Stromal cell of bone marrow (primary cell): ENCODE measurements around the gene TMEM131.
A peak's percentile ranks its signal among the peaks of the same experiment; 100 is the strongest.
"Not testable (repeated sequence)": the region's sequence is repeated elsewhere in the genome, so short reads cannot be mapped to it uniquely, and the experiment has no call there.

ENCODE experiments used
- DNase-seq: peaks from one replicate; pipeline ENCODE4 v3.0.0-alpha.2; 2012; ENCODE audit warnings: low read depth

Gene TMEM131

DNA sequence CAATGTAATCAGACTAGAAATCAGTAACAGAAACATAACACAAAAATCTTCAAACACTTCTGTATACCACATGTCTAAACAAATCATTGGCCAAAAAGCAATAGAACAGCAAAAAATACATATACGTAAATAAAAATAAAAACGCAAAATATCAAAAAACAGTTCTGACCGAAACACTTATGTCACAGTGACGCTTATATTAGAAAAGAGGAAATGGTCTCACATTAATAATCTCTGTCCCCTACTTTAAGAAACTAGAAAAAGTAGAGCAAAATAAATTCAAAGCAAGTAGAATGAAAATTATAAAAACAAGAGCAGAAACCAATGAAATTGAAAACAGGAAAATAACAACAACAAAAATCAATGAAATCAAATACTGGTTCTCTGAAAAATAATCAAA, 41.9 kb downstream of the TMEM131 start:
- no peak for DNase-seq

DNA sequence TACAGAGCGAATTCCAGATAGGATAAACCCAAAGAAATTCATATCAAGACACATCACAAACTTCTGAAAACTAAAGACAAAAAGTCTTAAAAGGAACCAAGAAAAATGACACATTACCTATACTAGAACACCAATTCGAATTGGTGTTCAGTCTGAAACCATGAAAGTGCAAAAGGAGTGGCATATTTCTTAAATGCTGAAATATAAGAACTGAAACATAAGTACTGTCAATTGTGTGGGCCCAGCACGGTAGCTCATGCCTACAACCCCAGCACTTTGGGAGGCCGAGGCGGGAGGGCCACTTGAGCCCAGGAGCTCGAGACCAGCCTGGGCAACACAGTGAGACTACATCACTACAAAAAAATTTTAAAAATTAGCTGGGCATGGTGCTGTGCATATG, 43.4 kb downstream of the TMEM131 start:
- no peak for DNase-seq

DNA sequence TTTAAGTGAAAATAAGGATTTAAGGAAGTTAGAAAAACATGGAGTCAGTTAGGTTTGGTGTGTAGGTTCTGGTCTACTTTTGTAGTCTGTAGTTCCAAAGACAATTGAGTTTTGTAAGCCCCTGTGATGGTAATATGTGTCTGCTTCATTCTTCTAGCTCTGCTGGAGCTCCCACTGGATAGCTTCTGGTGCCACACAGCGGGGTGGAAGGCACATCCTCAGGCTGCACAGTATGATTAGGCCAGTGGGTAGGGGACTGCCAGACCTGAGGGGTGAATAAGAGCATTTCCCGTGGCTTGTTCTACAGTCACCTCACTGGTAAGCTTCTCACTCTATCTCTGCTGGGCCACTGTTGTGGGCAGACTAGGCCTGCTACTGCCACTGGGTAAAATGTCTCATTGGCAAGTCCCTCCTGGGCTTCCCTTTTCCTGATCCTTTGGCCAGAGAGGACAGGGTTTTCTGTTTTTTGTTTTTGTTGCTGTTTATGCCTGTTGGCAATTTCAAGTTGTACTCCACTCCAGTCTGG, 44.5 kb downstream of the TMEM131 start:
- no peak for DNase-seq

DNA sequence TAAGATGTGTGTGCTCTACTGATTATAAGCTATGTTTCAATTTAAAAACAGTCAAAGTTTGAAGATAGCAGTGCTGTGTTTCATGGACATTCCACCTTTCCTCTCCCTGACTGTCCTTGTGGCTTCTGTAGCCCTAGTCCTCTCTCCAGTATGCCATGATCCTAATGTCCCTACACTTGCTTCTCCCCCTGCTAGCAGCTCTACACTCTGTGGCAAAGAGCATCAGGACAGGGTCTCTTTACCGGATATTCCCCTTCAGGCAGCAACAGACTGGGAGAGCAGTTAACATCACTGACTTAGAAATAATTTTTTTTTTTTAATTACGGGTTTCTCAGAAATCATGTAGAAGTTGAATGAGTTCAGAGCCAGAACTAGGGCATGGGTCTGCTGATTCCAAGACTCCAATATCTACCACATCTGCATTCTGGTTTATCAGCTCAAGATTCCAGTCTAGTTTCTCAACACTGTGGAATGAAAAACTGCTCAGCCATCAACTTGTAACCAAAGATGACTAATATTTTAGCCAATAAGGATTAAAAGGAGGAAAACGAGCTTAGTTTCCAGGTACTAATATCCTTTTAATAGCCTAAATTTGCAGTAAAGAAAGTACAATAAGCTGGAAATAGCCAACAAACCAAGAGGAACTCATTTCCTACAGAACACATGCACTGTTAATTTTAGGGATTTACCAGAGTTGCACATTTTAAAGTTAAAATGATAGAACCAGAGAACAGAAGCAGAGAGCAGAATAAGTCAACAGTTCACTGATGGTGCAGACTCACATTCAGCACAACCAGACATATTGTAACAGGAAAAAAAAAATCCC, 45.2 kb downstream of the TMEM131 start:
- DNase-seq = peak; percentile 41

DNA sequence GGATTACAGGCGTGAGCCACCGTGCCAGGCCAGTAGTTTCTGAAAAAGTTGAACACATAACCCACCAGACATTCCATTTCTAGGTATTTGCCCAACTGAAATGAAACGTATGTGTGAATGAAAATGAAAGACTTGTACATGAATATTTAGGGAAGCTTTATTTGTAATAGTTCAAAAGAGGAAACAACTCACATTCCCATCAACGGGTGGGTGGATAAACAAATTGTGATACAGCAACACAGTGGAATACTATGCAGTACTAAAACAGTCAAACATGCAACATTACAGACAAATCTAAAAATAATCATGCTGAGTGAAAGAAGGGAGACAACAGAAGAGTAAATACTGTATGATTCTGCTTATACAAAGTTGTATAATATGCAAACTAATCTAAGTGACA, 46.8 kb downstream of the TMEM131 start:
- no peak for DNase-seq

DNA sequence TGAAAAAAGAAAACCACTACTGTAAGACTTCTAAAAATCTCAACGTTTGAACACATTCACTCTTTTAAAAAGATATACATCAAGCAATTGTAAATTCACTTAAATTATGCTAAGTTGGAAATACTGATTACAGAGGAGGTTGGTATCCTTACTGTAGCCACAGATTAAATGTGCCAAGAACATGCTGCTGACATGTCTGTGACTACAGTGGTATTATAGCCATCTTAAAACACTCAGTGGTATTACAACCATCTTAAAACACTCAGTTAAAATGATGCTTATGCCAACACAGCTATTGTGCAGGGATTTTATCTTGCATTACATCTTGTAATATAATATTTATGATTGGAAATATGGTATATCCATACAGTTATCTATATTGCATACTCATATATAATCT, 50.0 kb downstream of the TMEM131 start:
- DNase-seq = no peak

DNA sequence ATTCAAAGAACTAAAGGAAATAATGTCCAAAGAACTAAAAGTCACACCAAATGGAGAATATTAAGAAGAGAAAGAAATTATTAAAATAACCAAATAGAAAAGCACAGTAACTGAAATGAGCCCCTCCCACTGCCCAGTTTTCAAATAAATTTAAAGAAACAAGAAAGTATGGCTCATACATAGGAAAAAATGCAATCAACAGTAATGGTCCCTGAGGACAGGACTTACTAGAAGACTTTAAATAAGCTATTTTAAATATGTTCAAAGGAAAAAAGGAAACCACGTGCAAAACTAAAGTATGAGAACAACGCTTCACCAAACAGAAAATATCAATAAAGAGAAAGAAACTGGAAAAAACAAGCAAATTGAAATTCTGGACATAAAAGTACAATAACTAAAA, 58.9 kb downstream of the TMEM131 start:
- DNase-seq = no peak

DNA sequence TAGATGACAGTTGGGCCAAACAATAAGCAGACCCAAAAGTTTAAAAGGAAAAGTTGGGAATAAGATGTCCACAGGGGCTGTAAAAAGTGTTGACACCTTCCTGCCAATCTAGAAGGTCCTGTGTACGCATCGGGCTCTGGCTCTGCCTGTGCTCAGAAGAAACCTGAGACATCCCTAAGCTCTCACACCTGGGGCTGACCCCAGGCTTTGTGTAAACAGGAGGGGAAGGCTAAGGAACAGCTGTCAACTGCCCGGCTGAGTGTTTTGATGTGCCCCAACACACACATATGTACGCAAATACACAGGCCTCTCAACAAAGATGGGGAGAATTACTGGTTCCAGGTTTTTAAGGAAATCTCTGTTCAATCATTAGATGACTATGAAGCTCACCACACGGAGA, 59.5 kb downstream of the TMEM131 start:
- DNase-seq = no peak

DNA sequence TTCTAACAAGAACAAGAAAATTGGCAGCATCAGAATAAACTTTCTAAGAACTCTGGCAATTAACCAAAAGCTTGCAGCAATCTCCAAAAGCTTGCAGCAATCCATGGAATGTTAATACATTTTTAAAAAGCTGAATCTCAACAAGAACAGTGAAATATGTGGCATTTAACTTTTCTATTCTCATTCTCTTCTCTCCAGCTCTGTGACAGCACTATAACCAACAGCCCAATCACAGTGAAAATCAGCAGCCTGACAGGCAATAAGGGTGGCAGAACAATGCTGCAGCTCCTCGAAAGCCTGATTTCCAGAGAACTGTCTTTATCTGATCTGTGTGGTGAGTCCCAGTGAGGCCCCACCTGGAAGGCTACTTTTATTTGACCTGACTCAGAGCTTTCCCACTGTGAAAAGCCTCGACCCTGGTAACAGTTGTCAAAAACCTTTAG, 60.0 kb downstream of the TMEM131 start:
- peak; percentile 54 for DNase-seq

DNA sequence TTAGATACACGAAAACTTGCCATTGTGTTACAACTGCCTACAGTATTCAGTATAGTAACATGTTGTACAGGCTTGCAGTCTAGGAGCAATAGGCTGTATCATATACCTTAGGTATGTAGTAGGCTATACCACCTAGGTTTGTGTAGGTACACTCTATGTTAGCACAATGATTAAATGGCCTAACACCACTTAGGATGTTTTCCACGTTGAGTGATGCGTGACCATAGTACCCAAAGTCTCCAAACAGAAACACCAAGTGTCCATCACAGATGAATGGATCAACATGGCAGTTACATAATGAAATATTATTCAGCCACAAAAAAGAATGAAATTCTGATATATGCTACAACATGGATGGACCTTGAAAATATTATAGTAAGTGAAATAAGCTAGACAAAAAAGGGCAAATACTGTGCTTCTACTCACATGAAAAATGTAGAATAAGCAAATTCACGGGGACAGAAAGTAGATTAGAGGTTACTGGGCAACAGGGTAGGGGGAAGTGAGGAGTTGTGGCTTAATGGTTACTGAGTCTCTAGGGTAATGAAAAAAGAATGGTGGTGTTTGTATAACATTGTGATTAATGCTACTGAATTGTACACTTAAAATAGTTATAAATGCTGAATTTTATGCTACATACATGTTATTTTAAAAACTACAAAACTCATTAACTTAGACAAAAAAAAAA, 62.6 kb downstream of the TMEM131 start:
- DNase-seq = no peak

DNA sequence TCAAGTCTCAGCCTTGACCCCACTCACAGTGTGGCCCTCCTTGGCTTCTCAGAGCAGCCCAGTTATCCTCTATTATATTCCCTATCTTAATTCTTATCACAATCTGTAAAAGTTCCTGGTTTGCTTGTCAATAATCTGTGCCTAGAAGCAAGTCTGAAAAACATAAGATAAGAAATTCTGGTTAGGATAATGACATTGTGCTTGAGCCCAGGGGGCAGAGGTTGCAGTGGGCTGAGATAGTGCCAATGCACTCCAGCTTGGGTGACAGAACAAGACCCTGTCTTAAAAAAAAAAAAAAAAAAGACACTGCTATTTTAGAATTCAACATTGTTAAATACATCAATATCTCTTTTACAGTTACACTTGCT, 63.9 kb downstream of the TMEM131 start:
- no peak for DNase-seq

DNA sequence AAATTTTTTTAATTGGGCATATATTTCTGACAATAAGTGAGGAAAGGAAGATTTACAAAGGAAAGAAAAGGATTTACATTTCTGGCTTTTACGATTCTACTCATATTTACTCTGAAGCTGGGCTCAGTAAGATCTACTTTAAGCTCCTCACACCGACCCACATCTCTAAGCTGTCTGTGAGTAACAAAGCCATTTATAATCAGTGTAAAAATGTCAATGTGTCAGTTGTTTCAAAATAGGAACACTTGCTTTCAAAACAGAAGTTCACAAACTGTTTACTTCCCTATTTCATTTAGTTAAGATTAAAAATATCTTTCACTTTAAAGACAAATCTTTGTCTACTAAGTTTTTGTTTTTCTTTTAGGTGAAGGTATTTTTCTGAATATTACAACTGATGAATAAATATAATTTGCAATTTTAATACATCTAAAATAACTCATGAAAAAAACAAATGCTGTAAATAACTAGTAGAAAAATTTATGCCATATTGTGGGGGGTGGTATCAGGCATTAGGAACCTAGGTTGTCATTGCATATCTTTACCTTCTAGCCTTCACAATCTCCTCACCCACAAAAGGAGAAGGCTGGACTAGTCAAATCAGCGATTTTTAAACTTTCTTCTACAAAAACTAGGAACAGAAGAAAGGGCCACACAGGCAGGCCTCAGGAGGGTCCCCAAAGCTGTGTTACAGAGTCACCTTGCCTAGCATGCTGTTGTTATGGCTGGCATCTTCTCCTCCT, 64.5 kb downstream of the TMEM131 start:
- no peak for DNase-seq

DNA sequence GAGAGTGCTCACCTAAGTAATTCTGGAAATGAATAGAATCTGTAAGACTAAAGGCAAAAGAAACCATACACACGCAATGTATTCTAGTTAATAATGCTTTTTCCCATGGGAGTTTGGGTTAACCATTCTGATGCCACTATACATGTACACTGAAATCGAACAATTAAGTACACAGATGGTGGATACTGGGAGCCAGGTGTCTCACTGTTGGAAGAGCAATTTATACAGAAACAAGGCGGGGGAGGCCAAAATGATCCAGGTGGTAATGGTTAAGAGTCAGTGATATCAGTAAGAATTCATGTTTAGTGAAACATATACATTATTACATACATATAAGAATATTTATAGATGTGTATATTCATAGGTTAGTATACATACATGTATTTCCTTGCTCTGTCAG, 67.2 kb downstream of the TMEM131 start:
- no peak for DNase-seq

DNA sequence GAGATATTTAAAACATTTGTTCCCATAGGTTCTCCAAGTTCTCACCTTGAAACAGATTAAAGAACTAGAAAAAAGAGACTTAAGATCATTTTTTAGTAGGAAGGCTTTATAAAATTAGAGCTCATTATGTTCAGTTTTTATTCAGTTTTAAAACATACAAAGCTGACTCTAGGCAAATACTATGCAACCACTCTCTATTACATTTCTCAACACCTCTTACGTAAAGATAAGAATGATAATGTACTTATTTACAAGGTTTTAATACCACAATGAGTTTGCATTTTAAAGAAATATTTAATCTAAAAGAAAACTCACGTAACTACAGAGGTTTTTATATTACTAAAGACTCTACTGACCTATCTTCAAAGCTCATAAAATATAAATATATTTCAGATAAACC, 68.8 kb downstream of the TMEM131 start:
- DNase-seq = no peak

DNA sequence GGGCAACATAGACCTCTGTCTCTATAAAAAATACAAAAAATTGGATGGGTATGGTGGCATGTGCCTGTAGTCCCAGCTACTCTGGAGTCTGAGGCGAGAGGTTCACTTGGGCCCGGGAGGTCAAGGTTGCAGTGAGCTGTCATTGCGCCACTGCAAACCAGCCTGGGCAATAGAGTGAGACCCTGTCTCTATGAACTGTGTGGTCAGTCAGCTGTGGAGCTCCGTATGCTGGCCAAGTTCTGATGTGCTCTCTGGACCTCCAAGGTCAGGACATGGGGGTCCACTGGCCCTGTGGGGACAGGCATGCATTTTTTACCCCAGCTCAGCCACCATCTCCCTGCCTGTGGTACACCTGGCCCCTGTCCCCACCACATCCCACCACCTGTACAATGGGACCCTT, 71.6 kb downstream of the TMEM131 start:
- no peak for DNase-seq

DNA sequence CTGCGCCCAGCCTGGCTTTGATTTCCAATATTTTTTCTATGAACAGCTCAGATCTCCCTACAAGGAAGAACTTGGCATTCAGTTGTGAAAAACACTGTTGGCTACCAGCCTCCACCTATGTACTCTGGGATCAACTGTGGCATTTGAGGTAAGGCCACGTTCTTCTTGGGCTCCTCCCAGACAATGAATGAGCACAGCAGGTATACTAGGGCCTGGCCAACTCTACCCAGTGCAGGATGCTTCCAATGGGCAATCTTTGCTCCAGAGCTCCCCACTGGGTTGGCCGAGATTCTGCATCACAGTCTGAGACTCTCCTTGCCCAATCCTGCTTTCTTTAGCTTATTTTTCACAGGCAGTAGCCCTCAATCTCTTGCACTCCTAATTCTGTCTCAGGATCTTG, 75.9 kb downstream of the TMEM131 start:
- DNase-seq = no peak

DNA sequence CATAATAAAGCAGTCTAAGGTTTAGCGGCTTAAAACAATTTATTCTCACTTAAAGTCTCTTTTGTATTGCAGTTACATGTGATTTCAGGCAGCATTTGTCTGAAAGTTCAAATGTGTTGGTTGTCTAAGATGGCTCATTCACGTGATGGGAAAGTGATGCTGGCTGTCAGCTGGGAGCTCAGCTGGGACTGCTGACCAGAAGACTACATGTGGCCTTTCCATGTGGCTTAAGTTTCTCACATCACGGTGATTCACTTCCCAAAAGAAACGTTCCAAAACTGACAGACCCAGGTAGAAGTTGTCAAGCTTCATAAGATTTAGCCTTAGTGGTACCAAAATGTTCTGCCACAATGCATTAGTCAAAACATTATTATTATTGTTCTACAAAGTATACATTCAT, 76.9 kb downstream of the TMEM131 start:
- DNase-seq = no peak

DNA sequence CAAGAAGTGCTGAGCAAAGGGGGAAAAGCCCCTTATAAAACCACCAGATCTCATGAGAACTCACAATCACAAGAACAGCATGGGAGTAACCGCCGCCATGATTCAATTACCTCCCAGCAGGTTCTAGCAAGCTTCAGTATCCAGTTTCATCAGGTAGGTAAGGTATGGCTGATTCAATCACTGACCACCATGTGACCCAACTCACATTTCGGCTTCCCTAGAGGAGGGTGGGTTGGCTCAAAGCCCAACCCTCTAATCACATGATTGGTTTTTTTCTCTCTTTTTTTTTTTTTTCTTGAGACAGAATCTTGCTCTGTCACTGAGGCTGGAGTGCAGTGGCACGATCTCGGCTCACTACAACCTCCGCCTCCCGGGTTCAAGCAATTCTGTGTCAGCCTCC, 78.1 kb downstream of the TMEM131 start:
- not testable (repeated sequence) for DNase-seq

DNA sequence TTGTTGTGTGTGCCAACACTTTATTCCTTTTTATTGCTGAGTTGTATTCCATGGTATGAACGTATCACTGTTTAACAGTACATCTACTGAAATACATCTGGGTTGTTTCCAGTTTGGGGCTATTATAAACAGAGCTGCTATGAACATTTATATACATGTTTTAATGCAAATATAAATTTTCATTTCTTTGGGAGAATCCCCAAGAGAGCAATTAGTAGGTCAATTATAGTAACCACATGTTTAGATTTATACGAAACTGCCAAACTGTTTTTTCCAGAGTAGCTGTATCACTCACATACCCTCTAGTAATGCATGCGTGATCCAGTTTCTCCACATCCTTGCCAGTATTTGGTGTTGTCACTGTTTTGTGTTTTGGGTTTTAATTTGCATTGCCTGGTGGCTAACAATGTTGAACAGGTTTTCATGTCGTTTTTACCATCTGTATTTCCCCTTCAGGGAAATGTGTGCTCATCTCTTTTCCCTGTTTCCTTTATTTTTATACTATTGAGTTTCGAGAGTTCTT, 81.0 kb downstream of the TMEM131 start:
- no peak for DNase-seq

DNA sequence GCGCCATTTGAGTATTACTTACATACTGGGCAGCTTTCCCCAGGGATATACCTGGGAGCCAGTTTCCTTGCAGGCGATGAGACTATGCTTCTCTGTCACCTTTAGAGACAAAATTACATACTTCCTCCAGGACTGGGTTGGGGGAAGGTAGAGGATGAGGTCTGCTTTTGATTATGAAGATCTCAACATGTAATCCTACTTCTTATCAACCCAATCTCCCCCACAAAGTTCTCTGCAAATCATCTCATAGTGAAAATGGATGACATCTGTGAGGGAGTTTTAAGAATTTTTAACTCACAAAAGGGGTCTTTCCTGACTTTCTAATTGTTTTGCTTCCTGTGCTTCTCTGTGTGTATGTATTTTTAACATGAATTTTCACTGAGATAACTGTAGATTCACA, 81.9 kb downstream of the TMEM131 start:
- DNase-seq = no peak

DNA sequence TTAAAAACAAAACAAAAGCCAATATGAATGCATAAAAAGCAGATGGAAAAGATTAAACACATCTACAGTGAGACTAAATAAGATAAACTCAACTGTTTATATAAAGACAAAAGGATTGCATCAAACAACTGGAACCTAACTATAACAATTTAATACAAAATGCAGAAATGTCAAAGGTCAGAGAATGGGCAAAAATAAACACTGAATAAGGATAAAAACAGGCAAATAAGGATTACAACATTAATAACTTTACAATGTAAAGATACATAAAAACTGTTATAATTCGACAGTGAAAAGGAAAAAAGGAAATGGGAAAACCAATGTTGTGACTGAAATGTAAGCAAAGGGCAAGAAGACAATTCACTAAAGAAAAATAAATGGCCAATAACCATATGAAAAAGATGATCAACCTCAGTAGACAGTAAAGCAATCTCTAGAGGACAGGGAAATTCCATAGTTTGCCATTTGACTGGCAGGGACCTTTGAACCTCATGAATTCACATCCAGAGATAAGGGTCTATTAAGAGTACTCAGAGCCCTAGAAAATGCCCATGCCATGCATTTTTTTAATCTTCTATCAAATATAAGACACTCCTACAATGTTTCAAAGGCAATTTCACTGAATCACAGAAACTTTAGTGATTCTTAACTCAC, 83.7 kb downstream of the TMEM131 start:
- DNase-seq = no peak
